GM12801 (cell line): Measurements from ENCODE around the gene GATA3.

Source experiments
- TF ChIP-seq, protein P1 (sequence below): IDR thresholded peaks from one replicate; pipeline ENCODE4 v1.5.1; 2011; ENCODE audit warnings: control low read depth; ENCODE audit not compliant: insufficient read length; ENCODE audit errors: extremely low read depth

GATA3 gene

DNA sequence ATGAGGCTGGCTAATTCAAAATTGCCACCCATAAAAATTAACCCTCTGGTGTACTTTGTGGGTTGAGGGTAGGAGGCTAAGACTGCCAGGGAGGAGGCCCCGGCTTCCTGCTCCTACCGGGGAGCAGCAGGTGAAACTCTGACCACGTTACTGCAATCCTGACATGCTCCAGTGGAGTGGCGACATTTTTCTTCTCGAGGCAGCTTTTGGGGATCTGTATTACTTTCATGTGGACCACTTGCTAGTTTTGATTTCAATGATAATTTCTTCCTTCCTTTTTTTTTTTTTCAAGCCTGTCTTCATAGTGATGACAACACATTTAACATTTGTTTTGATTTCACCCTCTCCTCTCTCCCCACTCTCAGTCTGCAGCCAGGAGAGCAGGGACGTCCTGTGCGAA lies 14.6 kb downstream of the GATA3 start:
- TF ChIP-seq, protein P1, sequence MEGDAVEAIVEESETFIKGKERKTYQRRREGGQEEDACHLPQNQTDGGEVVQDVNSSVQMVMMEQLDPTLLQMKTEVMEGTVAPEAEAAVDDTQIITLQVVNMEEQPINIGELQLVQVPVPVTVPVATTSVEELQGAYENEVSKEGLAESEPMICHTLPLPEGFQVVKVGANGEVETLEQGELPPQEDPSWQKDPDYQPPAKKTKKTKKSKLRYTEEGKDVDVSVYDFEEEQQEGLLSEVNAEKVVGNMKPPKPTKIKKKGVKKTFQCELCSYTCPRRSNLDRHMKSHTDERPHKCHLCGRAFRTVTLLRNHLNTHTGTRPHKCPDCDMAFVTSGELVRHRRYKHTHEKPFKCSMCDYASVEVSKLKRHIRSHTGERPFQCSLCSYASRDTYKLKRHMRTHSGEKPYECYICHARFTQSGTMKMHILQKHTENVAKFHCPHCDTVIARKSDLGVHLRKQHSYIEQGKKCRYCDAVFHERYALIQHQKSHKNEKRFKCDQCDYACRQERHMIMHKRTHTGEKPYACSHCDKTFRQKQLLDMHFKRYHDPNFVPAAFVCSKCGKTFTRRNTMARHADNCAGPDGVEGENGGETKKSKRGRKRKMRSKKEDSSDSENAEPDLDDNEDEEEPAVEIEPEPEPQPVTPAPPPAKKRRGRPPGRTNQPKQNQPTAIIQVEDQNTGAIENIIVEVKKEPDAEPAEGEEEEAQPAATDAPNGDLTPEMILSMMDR = no peak

- TF ChIP-seq, protein P1 = no peak
Observed at GRCh38 chr10:8069627-8070026, 15.1 kb downstream of the GATA3 start.

GRCh38 chr10:8070440-8070839 lies 16.0 kb downstream of the GATA3 start:
- TF ChIP-seq, protein P1 = no peak

GRCh38 chr10:8071006-8071405 lies 16.5 kb downstream of the GATA3 start:
- TF ChIP-seq, protein P1 = no peak

DNA sequence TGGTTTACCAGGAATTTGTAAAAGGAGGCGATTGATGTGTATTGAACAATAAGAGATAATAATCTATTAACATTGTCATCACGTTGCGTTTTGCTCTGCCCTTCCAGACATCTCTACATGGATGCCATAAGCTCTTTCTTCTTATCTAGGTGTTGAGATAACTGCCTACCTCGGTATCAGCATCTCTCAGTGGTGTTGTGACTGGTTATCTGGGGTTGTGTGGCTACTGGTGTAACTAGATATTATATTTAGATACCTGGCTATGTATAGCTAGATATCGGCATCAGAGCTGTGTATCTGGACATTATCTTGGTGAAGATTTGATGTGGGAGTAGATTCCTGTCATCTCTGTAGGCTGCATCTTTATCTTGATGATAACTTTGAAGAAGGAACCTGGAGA lies 17.2 kb downstream of the GATA3 start:
- TF ChIP-seq, protein P1 = no peak

GRCh38 chr10:8072211-8072610 lies 17.7 kb downstream of the GATA3 start:
- TF ChIP-seq, protein P1 = no peak

GRCh38 chr10:8073691-8074416 lies 19.4 kb downstream of the GATA3 start:
- TF ChIP-seq, protein P1 = no peak
